Fibroblast of skin of left quadriceps (primary cell): Measurements from ENCODE around the gene ENHO.
"Not testable (repeated sequence)": the region's sequence is repeated elsewhere in the genome, so short reads cannot be mapped to it uniquely, and the experiment has no call there.

ENCODE experiments used
- DNase-seq, 2 experiments: peaks; one replicate each; pipeline ENCODE4 v3.0.0-alpha.2; 2013; ENCODE audit warnings: low read depth in 2 of 2

The ENHO gene

DNA sequence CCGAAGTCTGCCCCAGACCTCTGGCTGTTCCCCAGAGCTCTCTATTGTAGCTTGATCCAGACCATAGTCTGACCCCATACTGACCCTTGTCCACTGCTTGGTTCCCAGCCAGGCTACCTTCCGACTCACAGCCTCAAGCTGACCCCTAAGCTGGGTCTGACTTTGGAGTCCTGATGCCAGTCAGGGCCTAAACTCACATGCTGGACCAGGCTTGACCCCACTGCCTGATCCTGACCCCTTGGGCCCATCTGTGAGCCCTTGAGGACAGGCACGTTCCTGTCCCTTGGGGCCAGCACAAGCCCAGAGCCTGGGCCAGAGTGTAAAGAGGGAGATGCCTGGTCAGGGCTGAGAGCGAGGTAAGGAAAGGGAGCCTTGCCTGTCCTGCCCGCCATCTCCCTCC, 32.7 kb upstream of the ENHO start:
- DNase-seq: no peak

DNA sequence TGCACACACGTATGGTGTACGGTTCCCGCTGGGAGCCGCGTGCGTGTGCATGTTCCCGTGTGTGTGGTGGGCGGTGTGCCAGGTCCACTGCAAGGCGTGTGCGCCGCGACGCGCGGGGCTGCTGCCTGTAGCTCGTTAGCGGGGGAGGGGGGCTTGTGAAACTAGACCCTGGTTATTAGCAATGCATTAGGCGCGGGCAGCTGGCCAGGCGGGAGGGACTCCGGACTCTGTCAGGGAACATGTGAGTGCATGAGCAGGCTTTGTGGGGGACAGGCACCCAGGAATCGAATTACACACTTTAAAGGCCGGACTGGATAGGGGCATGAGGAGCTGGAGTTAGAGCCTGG, 32.2 kb upstream of the ENHO start:
- DNase-seq: no peak

DNA sequence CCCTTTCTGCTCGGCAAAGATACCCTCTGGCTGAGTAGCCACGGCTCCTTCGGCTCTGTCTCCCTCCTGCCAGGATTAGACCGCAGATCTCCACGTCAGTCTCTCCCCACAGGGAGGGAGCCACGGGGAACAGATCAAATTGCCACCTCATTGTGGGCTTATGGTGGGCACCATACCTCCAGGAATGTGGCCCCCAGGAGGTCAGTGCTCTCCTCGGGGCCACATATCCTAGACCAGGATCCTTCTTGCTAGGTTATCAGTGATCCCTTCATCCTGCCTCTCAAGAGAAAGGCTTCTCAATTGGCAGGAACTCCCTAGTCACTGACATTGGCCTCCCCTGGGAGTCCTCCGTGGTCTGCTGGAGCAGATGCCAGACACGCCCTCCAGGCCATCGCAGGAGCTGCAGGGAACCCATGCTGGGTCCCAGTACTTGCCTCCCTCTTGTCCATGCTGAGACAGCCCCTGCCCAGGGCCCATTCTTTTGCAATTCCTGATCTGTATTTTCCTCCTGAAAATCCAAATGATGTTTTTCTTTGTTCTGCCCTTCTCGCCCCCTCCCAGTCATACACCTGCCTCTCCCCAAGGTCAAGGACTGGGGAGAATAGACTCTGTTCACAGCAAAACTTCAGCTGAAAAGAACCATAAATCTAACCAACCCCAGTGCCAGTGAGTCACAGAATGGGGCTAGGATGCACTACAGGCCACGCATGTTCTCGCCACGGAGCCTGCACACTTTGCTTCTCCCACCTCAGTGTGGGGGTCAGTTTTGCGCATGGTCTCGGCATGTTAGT, 31.6 kb upstream of the ENHO start:
- DNase-seq: no peak

DNA sequence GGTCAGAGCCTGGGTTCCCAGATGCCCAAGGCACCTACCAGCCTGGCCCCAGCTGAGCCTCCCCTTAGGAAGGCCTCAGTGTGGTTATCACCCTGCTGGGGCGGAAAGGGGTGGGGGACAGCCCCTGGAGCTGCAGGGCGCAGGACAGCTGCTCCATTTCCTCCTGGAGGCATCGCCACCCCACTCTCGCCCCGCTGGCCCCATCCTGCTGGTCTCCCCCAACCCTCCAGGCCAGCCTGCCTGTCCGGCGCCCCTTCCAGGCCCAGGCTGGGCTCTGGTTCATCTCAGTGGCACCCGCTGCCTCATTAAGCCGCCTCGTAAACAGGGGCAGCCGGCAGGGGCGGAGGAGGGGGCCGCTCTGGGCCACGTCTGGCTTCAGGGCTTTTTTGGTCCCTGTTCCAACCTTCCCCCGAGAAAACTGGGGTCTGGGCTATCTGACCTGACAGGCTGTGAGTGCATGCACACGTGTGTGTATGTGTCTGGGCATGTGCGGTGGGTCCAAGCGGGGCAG, 30.8 kb upstream of the ENHO start:
- no peak for DNase-seq

DNA sequence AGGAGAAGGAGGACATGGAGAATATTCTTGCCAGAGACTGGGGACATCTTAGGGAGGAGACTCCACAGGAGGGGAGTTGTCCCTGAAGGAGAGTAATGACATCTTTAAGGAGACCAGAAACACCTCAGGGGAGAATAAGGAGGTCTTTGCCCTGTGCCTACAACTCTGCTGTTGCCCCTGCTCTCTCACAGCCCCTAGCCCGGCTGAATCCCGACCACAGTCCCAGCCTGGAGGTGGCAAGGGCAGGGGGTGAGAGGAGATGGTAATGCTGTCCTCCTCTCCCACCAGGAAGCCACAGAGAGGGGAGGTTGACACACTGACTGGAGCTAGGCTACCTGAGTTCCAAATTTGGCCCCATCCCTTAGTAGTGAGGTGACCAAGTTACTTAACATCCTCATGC, 30.2 kb upstream of the ENHO start:
- no peak for DNase-seq

DNA sequence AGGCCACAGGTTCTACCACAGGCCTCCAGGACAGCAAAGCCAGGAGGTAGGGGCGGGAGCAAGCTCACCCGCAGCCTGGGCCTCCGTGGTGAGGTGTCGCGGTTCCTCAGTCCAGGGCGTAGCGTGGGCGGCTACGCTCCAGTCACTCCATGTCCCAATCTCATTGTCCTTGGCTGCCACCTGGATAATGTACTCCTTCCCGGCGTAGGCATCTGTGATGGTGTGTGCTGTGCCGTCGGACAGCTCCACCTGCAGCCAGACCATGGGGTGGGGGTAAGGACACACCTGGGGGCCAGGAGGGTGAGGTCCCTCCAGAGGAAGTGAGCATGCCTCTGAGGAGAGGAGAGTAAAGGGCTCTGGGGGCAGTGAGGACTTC, 29.8 kb upstream of the ENHO start:
- DNase-seq: no peak

DNA sequence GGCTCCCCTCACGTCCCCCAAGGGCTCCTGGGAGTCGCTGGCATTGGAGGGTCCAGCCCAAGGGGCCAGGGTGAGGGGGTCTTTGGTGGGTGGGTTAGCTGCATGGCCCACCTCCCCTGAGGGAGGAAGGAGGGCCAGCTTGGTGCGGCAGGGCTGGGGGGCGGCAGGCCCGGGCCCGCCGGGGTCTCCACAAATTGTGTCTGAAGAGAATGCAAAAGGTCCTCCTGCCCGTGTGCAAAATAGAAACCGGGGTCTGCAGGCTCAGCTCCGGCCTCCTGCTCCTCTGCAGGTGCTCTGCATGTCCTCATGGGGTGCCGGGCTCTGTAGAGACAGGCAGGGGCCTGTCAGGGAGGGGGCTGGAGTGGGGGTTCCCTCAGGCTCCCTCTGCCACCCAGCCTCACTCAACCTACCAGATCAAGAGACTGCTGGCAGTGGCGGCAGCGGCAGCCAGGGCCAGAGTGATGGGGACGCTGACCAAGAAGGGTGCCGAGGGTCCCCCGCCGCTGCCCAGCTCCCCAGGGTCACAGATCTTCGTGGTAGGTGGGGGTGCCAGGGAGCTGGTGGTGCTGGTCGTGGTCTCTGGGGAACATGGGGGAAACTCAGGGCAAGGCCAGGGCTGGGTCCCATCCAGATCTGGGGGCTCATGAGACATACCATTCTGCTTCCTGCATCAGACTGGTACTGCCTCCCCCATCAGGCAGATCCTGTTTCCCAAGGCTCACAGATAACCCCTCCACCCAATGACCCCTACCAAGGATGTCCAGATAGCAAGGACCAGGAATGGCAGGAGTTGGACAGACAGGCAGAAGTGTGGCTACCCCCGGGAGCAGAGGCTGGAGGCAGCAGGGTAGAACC, 29.2 kb upstream of the ENHO start:
- DNase-seq: no peak

DNA sequence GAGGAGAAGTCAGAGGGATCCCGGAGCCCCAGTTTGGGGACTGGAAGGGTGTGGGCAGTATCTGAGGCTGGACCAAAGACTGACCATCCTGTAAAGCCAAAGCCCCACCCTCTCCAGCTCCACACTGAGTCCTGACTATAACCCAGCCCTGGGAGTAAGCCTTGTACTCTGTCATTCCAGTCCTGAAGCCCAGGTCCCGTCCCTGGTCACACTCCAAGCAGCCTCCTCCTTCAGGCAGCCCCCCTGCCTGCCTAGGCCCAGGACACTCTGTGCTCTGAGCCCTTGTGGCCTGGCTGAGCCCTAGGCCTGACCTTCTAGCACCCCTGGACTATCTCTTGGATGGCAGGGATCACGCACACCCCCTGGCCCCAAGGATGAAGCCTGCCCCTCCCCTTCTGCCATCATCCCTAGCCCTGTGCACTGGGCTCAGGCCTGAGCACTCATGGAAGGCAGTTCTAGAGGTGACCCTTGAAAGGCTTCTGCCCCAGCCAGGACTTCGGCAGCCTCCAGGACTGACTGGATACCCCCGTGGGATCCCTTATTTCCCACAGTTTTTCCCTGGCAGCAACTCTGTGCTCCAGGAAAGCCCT, 28.0 kb upstream of the ENHO start:
- DNase-seq: no peak

DNA sequence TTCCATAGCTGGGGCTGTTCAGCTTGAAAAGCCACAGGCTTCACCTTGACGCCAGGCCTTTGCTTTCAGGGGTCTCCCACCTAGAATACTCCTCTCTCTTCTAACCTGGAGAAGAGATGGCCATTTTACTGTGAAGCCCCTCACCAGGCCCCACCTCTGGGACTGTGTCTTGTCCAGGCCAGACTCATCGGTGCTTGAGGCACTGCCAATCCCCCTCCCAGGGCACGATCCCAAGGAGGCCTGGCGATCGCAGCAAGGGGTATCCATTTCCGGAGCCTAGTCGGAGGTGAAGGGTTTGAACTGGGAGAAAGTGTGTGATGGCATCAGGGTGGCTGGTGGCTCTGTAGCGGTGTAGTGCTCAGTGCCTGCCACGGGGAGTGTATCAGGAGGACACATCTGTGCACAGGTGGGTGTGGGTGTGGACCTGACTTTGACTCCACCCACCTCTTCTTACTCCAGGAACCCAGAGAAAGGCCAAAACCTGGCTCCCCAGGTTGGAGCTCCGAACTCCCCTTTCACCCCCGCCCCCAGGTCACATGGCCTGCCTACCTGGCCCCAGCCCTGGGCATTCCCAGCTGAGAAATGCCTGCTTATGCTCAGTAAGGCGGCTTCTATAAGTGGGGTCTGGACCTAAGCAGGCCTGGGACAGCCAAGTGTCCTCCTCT, 27.4 kb upstream of the ENHO start:
- no peak for DNase-seq

DNA sequence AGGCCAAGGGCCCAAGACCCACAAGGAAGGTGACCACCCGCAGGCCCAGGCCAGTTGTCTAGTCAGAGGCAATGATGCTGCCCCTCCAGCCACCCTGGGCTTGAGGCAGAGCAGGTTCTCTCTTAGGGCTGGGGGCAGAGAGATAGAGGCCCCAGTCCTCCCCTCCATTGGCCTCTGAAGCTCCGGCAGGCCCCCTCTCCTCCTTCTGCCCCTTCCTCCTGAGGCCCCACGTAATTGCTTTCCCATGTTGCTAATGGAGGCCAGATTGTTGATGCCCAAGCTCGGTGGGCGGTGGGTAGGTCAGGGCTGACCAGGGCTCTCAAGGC, 26.6 kb upstream of the ENHO start:
- no peak for DNase-seq

DNA sequence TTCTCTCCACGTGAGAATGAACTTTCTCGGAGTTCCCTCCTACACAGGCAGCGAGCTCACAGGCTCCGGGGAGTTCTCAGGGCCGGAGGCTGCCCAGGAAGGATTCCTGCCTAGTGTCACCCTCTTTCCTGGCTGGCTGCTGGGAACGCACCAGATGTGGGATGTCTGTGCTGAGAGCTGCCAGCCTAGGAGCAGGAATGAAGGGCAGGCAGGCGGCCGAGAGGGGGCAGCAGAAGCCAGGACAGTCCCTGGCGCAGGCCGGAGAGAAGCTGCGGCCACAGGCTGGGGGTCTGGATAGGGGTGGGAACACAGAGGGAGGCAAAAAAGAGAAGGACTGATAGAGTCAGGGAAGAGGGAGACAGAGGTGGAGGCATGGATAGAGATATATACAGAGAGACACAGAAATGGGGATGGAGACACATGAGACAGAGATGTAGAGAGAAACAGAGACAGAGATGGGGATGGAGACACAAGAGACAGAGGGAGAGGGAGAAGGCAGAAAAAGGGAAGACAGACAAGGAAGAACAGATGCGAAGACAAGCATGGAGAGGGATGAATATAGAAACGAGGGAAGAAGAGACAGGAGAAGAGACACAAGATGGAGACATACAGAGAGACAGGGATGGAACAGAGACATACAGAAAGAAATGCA, 25.3 kb upstream of the ENHO start:
- DNase-seq: peak; percentile 20 to 33

DNA sequence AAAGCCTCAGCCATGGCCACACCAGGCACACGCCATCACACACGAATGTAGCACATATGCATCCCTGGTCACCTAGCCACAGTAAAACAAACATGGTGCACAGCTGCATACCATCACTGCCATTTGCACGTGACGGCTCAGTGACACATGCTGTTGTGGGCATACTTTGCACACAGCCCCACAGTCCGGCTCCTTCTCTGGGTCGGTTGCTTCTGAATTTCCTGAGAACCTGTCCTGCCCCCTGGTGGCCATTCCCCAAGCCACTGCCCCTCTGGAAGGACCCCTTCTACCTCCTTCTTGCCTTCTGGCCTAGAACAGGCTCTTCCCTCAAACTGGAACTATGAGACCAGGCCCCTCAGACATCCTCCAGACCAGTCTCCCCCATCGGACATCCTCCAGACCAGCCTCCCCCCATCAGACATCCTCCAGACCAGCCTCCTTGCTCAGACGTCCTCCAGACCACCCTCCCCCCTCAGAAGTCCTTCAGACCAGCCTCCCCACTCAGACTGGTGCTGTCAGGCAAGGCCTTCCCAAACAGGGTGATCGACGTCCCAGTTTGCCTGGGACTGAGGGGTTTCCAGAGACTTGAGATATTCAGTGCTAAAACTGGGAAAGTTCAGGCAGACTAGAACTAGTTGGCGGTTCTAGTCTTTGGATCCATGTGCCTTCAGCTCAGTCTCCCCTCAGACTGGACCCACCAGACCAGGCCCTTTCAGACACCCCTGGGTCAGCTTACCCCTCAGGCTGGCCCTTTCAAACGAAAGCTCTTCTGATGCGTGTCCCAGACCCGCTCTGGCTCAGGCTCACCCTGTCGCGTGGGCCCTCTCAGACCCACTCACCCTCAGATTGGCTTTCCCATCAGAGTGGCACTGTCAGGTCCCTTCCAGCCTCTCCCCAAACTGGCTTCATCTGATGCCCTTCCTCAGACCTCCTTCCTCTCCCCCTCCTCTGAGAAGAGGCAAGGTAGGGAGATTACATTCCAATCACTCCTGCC, 24.3 kb upstream of the ENHO start:
- DNase-seq: peak in 1 of 2 experiments; percentile 29

DNA sequence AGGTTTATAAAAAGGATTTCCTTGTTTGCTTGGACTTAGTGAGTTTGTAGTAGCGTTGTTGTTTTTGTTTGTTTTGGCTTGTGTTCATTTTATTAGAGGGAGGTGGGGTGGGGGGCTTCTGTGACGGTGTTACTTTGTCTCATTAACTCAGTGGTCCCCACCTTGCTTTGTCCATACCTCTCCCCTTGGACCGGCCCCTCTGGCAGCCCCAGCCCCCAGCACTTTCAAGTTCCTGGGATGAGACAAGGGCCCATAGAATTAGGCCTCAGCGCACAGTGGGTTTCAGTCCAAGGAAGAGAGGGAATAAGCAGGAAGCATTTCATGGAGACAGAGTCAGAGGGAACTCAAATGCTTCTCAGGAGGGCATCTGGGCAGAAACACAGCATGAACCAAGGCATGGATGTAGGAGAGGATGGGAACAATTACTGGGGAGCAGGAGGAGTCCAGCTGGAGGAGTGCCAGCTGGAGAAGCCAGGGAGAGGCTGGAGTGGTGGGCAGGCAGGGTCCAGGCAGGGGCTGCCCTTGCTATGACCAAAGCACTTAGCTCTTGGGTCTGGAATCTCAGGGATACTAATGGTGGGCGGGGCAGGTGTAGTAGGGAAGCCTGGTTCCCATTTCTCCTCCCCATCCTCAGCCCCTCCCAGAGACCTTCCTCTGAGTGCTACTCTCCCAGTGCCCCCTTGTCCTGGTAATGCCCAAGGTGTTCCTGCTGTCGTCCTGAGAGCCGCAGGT, 23.5 kb upstream of the ENHO start:
- DNase-seq: no peak

DNA sequence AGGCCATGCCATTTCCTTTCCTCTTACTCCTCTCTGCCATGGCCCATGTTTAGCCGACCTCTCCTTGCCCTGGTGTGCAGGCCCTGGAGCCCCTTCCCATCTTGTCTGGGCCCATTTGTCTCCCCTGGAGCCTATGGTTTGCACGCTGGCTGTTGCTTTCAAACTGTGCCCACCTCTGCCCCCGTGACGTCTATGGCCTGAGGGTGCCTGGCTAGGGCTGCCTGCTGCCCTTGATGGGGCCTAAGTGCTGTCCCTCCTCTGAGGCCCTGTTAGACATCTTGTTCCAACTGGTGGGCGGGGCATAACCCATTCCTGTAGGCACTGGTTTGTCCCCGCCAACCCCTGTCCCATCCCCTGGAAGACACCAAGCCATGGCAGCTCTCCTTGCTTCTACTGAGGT, 22.7 kb upstream of the ENHO start:
- no peak for DNase-seq

DNA sequence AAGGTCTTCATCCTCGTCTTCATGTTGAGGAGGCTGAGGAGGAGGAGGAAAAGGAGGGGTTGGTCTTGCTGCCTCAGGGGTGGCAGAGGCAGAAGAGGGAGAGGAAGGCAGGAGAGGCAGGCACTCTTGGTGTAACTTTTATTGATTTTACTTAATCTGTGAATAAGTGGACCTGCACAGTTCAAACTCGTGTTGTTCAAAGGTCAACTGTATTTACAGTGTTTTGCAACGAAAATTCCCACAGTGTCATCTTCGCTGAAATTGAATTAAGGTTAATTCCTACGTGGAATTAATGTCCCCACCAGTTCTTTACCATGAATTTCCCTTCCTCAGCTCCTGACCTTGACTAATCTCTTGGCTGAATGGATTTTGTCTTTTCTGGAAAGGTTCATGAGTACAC, 21.2 kb upstream of the ENHO start:
- no peak for DNase-seq

DNA sequence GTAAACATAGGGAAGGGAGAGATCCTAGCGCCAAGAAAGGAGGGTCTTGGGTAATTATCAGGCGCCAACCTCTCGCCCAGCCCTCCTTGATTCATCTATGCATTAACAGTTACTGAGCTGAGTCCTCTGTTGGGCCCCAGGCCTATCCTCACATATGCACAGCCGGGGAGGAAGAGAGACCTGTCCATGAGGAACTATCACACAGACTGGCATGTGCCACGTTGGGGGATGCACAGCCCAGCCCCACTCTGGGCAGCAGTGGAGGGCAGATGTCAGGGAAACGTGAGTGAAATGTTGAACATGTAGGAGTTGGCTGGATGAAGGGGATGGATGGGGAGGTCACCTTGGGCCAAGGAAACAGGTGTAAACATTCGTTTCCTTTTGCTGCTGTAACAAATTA, 18.8 kb upstream of the ENHO start:
- DNase-seq: no peak

DNA sequence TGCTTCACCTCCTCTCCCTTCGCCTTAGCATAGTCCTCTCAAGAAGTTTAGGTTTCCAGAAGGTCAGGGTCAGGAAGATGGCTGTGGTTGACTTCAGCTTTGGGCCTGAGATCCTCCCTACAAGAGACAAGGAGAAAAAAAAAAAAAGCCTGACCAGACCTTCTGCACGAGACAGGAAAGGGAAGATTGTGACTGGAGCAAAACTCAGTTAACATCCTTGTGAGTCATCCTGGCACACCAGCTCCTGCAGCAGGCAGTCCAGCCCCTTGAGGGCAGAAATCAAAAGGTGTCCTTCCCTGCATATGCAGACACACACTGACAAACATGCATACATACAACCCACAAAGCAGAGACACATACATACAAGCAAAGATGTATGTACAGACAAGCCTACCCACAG, 18.0 kb upstream of the ENHO start:
- no peak for DNase-seq

DNA sequence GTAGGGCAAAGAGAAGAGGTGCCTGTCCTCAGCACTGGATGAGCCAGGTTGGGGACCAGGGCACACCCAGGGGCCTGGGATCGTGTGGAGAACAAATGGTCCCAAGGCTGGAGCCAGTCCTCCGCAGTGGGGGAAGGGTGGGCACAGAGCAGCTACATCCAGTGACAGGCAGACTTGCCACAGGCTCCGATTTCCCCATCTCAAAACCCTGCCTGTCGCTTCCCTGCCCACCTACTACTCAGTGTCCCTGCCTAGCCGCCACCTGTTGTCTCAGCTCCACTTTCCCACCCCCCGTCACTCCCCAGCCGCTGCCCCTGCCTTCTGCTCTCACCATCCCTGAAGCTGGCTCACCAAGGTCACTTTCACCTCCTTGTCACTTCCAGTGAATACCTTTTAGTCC, 13.9 kb upstream of the ENHO start:
- DNase-seq: no peak

DNA sequence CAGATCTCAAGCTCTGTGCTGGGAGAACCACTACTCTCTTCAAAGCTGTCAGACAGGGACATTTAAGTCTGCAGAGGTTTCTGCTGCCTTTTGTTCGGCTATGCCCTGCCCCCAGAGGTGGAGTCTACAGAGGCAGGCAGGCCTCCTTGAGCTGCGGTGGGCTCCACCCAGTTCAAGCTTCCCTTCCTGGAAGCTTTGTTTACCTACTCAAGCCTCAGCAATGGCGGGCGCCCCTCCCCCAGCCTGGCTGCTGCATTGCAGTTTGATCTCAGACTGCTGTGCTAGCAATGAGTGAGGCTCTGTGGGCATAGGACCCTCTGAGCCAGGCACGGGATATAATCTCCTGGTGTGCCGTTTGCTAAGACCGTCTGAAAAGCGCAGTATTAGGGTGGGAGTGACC, 9.3 kb upstream of the ENHO start:
- DNase-seq: not testable (repeated sequence)

DNA sequence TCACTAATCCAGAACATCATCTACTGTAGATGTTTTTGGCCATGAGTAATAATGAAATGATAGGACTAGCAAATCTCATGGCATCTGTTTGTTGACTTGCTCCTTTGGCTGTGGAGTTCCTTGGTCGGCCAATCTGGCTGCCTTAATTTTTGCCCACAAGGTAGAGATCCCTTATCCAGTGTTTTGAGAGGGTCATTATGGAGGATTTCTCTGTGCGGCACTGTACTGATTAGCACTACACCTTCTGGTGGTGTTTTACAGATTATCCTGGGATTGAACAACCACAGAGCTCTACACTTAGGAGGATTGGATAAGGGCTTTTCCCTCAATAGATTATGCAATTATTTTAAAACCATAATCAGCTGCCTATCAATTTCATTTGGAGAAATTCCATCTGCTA, 3.2 kb upstream of the ENHO start:
- DNase-seq: no peak
